HG02642 (cell line): ENCODE measurements around the gene NDUFAF4.
A peak's percentile ranks its signal among the peaks of the same experiment; 100 is the strongest.

ENCODE experiments used
- ATAC-seq: cut with Tn5 transposase; IDR thresholded peaks from one replicate; pipeline ENCODE4 v1.9.1; 2021; ENCODE audit warnings: mild to moderate bottlenecking; ENCODE audit not compliant: unreplicated experiment, poor library complexity

NDUFAF4 gene

DNA sequence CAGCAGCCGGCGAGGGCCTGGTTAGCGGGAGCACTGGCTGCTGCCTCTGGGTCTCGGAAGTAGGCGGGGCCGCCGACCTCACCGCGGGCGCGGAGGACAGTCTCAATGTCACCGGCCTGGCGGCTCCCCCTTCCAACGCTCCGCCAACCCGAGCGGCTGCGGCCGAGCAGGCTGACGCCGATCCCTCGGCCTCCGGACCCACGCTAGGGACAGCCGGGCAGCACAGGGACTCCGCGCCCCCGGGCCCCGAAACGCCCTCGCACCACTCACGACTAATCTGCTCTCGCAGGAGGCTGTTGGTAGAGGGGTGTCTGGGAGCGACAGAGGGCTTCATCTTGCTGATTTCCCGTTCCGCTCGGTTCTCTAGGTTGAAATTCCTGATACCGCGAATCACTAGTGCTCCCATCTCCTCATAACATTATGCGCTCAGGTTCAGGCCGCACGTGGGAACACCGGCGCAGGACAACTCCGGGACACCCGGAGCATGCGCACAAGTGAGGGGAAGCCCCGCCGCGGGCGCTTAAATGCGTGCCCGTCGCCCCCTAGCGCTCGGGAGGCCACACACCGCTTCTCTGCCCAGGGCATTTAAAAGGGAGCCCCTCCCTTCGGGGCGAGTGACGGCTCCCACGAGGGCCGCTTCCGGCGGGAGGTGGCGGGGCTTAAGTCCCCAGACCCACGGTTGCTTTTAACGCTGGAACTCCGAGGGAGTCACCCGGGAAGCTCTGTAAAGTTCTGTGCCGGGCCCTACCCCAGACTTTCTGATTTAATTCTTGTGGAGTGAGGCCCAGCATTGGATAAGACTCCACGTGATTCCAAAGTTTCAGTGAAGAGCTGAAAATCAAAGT, at the start of gene NDUFAF4:
TSS of gene NDUFAF4 (minus strand) at position 496 of the 845 bp plus-strand sequence. CDS start at position 406, 90 bp downstream.
- ATAC-seq: peak; percentile 95

DNA sequence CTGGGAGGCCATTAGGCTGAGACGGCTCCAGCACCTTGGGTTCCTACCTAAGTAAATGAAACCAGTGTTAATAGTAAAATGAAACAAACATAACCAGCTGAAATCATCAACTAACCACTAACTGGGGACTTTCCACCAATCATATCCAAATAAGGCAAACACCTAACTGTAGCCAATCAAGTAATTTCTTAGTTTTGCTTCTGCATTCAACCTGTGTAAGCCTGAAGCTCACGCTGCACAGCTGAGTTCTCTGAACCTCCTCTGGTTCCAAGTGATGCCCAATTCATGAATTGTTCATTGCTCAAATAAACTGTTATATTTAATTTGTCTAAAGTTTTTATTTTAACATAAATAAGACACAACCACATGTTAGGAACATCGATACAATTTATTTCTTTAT, 49.4 kb upstream of the NDUFAF4 start:
- peak; percentile 95 for ATAC-seq

DNA sequence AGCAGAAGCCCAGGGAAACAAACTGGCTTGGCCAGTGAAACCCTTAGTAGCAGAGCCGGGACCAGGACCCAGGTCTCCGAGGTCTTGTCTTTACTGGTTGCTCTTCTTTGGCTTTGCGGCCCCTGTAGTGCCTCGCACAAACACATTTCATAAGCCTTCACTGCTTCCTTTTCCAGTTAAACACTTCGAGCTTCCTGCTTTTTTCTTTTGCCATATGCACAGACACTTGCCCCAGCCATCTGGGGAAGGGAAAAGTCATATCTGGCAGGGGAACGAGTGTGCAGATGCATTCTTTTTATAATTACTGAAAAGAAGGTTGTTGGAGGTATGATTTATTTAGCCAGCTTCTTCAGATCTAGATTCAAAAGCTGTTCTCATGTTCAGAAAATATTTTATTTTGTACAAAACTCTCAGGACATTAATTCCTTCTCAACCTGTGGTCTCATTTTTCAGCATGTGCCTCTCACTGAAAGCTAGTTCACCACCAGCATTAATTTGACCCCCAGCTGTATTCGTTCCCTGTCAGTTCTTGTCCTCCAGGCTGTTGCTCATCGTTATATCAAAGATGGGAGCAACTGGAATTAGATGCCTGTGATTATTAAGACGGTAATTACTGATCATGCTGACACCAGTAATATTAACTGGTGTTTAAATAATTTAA, 46.0 kb upstream of the NDUFAF4 start:
- ATAC-seq: no peak

DNA sequence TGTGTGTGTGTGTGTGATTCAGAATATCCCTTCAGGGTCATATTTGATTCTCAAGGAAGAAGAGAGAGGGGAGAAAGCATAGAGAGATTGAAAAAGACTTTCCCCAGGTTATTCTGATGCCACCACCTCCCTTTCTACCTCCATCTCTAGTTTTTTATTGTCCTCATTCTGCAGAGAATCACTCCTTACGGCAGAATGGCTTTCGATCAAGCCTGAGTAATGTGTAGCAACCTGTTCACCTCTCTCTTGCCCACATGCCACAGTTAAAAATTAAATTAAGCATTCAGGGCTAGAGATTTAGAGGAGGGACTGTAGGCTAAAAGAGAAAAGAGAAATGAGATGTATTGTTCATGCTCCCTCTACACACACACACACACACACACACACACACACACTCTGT, 45.0 kb upstream of the NDUFAF4 start:
- no peak for ATAC-seq

DNA sequence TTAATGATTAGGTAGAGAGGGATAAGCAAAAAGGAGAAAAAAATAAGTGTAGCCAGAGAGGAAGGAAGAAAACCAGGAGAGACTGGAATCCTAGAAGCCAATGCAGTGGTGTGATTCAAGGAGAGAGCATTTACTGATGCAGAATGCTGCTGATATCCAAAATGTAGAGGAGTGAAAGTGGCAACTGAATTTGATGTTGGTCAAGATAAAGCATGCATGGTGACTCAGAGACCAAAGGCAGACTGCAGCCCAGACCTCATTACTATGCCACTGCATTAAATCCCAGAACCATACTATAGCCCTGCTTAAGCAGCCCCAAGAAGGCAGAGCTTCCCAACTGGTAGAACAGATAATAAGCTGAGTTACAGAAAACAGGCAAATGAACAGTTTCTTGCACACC, 42.6 kb upstream of the NDUFAF4 start:
- no peak for ATAC-seq

DNA sequence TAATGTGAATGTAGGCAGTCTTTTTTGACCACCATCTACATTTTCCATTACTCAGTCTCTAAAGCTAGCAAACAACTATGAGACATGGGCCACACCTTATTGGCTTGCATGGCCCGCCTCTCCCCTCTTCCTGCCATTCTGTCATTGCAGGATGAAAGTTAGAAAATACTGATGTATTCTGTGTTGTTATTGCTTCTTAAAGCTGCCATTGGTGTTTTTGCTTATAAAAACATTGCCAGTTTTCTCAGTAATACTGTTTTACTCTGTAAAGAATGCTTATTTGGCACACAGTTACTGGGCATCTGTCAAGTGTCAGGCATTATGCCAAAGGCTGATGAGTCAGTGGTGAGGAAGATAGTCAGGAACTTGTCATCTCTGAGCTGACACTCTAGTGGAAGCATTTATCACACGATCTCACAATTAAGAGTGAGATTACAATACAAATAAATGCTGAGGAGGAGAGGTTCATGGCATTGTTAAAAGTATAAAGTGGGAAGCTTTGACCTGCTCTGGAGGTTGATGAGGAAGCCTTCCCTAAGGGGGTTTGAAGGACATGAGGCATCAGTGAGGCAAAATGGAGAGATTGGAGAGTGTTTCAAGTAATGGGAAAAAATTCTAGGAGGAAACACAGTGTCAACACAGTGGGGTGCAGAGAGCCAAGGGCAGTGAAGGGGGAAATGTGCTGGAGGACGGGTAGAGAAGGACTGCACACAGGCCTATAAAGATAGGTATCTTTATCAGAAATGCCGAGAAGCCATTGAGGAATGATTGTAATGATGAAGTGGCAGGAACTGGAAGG, 41.5 kb upstream of the NDUFAF4 start:
- no peak for ATAC-seq

DNA sequence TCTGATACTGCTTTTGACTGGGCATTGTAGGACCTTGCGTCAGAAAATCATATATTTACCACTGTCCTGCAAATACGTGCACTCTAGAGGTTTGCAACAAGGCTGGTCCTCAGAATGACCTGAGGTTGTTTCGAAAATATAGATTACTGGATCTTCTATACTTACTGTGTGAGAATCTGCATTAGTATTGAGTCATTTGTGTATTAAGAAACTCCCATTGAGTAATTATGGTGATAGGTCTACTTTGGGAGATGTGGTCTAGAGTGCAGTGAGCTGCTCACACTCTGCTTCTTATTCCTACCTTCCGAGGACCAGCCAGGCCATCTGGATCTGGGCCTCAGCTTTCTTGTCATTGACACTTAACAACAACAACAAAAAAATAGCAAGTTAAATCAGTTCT, 36.4 kb upstream of the NDUFAF4 start:
- no peak for ATAC-seq

DNA sequence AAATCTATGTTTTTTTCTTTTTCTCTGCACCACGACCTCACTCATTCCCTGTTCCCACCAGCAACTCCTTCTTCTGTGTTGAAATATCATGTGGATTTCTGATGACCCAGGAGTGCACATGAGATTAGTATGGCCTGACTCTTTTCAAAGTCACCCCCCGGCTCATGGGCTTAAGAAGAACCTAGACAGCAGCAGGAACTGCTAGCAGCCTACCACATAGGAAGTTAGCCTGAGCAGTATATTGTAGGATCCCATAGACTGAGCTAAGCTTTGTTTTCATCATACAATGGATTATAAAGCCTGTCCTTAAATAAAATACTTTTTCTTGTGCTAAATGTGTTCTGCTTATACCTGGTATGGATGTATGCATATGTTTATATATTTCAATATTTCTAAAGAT, 33.5 kb upstream of the NDUFAF4 start:
- no peak for ATAC-seq

DNA sequence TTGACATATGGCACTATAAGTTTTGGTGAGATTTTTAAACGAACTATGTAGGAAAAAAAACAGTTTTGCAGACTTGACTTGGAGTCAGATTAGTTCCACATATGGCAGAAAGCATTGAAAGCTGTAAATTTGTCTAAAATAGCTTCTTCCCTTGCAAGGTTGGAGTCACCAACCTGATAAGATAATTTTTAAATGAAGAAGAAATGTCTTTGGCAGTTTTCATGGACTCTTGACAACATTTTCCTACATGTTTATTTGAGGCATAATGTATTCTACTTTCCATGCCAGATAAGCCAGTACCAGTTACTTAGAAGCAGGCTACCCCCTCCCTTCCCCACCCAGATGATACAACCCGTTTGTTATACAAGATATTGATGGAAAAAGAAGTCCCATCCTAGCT, 32.0 kb upstream of the NDUFAF4 start:
- no peak for ATAC-seq

DNA sequence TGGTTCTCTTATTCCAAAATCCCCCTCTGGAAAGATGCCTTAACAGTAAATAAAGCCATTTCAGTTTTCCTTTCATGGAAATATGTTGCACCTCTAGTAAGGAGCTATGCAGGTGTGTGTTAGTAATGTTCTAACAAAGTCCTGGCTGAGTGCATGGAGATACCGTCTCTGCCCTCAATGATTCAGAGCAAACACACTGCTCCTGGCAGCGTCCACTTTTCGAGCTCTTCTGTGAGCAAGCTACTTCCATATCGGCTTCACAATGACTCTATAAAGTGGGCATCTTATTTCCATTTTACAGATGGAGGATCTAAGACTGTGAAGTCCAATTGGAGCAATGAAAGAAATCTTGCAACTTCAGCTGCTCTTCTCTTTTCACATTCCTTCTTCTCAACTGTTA, 30.0 kb upstream of the NDUFAF4 start:
- ATAC-seq: no peak

DNA sequence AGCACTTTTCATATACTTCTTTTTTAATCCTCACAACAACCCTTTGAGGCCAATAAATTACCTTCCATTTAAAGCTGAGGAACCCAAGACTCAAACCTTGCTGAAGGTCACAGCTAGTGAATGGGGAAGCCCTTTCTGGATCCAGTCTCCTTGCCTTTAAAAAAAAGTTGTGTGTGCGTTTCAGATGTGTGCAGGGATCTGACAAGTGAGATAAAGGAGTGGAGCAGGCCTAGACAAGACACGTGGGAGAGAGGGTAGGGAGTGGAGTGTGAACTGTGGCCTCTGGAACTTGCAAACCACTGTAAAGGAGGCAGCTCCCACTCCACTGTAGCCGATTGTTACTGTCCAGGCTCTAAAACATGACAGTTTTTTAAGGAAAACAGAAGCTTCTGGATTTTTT, 28.7 kb upstream of the NDUFAF4 start:
- ATAC-seq: no peak

DNA sequence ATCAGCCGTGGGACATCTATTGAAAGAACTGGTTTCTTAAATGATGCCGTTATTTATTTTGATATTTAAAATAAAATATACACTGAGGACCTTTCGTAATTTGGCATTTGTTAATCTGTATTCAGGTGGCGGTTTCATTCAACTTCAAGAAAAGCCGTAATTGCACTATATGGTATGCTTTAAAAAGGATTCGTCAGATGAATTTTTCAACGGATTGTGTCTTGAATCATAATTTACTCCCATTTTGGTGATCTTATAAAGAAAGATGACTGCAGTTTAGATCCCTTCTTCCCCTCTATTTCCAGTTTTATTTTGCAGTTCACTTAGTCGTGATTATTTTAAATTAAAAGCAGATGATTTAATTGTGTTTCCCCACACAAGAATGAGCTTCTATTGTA, 27.6 kb upstream of the NDUFAF4 start:
- ATAC-seq: no peak

DNA sequence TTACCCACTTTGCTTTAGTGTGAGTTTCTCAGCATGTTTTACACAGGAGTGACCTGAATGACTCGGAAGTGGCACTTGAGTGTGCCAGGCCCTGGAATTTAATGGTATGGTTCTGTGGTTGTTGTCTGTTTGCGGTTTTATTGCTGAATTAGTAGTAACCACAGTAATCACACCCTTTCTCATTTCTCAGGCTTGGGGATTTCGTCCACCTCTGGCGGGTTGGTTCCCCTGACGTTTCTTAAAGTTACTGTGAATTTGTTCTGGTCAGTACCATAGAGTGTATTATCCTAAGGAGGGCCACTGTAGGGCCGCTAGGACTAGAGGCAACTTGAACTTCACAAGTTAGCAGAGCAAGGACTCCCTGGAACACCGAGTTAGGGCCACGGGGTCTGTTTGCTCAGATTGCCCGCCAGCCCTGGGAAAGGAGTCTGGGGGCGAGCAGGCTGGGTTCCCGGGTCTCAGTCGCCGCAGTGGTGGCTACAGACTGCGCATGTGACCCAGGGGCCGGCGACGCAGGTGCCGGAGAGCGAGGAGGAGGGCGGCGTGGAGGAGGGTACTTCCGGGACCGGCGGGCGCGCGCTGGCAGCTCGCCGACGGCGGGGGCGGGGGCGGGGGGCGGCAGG, 26.3 kb upstream of the NDUFAF4 start:
- peak; percentile 88 for ATAC-seq

DNA sequence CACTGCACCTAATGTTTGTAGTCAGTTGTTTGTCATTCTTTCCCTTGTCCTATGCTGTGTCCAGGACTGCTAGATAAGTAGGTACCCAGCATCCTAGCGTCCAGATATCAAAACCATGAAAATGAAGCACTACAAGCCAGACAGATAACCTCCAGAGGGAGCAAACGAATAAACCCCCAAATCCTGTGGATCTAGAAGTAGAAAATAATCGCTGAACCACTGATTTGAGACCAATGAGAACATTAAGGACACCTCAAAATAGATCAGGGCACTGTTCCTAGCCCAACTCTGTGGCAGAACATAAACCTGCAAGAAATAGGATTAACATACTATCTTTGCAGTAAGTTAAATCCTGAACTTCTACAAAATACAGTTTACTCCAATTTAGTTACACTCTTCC, 25.7 kb upstream of the NDUFAF4 start:
- no peak for ATAC-seq

DNA sequence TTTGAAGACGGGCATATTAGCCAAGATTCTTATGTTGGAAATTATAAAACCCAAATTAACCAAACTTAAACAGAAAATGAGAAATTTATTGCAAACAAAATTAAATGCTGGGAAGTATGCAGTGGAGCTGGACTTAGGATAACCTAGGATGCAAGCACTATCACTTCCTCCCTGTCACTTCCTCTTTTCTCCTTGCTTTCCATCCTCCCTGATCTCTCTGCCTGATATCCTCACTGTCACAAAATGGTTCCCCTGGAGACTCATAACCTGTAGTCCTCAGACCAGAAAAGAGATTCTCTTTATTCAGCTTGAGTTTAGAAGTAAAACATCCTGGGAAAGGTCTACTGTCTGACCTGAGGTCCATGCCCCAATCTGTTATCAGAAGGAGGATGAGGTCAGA, 19.4 kb upstream of the NDUFAF4 start:
- ATAC-seq: no peak

DNA sequence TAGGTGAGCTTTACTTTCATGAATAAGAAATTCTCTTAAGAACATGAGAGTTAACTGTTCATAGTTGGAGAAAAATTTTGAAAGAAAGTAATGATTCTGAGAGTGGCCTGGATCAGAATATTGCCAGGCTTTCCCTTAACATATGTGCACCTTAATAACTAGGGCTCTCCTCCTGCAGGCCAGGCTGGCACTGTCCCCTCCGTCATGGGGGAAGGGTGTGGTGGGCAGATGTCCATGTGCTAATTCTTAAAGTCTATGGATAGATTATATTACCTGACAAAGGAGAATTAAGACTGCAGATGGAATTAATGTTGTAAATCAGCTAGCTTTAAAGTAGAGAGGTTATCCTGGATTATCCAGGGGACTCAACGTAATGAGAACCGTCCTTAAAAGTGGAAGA, 15.9 kb upstream of the NDUFAF4 start:
- no peak for ATAC-seq

DNA sequence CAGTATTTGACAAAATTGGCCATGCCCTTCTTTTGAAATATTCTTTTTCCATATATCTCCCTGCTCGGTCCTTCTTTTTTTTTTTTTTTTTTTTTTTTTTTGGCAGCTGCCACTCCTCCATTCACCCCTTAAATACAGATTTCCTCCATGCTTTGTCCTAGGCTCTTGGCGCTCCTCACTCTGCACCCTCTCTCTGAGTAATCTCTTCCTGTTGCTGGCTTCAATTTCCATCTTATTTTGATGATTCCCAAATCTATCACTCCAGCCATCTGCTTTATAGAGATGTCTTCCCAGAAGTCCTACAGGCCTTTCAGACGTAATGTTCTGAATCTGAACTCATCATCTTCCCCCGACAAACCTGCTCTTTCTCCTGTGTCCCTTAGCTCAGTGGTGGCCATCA, 14.1 kb upstream of the NDUFAF4 start:
- no peak for ATAC-seq

DNA sequence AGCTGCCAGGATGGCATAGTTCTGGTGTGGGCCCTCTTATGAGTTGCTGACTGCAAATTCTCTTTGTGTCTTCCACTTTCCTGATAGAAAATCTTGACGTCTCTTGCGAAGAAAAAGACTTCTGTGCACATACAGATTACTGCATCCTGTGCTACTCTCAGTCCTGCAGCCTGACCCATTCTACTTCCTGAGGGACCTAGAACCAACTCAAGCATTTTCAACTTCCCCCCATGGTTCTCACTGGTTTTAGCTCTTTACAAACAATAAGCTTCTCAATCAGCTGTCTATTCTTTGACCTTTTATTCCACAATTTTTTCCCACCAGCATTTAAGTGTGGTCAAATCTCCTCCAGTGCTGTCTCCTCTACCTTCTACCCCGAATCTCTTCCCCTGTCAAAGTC, 13.5 kb upstream of the NDUFAF4 start:
- ATAC-seq: no peak

DNA sequence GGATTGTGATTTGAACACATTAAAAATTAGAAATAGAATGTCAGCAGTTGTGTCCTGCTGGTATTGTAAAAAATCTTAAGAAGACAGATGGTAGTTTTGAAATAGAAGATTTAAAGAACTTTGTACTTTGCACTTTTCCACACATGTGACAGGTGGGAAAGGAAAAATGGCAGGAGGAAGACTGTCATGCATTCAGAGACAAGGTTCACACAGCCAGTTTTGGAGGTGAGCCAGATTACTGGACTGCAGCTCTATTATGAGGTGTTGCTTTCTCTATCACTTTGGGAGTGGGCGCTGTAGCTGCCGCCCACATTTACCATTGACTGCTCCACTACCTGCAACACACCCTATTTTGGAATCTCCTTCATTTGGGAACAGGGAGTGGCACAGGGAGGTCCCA, 12.1 kb upstream of the NDUFAF4 start:
- no peak for ATAC-seq

DNA sequence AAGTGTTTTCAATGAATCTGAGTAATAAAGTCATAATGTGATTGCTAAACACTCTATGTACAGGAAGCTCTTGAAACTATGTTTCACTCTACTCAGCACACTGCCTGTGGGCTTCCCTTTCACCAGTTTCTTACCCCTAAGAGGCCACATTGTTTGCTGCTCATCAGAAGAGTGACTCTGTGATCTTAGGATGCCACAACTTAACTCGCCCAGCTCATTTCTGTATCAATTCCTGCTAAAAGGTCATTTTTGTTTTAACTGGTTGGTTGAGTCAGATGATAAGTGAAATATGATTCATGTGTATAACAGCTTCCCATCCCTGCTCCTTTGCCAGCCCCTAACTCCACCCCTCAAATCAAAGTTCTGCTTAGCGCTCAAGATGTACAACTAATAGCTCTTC, 9.8 kb upstream of the NDUFAF4 start:
- ATAC-seq: peak; percentile 96

DNA sequence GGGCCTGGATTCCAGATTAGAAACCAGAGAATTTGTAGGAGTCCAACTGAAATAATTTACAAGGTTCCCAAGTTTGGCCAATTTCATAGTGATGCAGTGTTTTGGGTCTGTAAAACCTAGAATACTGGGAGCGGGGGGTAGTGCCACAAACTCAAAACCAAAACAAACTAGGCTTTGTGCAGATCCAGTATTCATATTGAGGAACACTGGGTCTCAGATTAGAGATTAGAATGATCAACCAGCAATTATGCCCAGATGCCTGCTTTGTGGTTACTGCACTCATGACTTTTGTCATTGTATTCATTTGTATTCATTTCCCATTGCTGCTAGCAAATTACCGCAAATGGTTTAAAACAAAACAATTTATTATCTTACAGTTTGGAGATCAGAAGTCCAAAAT, 3.2 kb upstream of the NDUFAF4 start:
- ATAC-seq: no peak
